Measurements from ENCODE around the gene EED.

The EED gene

DNA sequence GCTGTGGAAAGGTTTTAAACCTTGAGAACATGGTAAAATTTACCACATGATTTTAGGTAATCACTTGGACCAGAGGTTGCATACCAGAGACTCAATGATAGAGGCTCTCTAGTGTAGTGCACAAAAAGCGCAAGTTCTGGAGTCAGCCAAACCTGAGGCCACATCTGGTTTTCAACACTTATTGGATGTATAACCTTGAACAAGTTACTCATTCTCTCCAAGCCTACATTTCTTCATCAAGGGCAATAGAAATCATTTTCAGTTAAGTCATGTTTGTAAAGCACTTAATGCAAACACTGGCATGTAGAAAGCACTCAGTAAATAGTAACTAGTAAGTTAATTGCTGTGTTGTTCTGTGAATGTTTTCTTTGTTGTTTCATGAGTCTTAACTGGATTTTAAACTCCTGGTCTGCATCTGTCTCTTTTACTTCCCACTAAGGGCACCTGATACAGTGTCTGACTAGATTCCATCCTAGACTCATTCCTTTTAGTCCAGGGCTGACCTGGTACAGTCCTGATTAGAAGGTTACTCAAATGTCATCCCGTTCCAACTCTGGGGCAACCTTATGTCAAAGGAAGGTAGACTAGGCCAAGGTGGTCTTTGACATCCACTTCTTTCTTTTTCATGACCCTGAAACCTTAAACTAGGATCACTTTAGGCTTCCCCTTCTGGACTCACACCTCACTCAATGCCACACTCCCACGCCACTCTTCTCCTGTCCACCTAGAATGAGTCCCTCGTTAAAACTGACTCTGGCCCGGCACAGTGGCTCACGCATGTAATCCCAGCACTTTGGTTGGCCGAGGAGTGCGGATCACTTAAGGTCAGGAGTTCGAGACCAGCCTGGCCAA is 34.5 kb upstream of the EED start:
- Histone ChIP-seq H3K27me3 (ENCODE audit: insufficient read depth, insufficient read length) (no peaks in the 10 kb centered on the region), H3K4me3 (ENCODE audit: insufficient read length, low read depth) (no peak overlapping the region), H3K4me1 (ENCODE audit: insufficient read depth, insufficient read length) (no peaks in the 10 kb centered on the region), H3K9ac (ENCODE audit: insufficient read length, low read depth) (no peak overlapping the region), H3K36me3 (ENCODE audit: insufficient read depth, insufficient read length, low read length) (no peaks in the 10 kb centered on the region), H3K9me3 (ENCODE audit: insufficient read depth, low read length) (no peaks in the 10 kb centered on the region)
- no peak for TF ChIP-seq ZNF274 (IDR thresholded peaks at IDR 0.05; ENCODE audit: low read depth, low read length)
- no peak for TF ChIP-seq YY1 (IDR thresholded peaks at IDR 0.05; ENCODE audit: insufficient read depth, insufficient read length)
- no peak for TF ChIP-seq SUZ12 (IDR thresholded peaks at IDR 0.05; ENCODE audit: extremely low read depth, insufficient read depth, insufficient read length)
- DNase-seq (ENCODE audit: low read depth, low spot score): no peak

DNA sequence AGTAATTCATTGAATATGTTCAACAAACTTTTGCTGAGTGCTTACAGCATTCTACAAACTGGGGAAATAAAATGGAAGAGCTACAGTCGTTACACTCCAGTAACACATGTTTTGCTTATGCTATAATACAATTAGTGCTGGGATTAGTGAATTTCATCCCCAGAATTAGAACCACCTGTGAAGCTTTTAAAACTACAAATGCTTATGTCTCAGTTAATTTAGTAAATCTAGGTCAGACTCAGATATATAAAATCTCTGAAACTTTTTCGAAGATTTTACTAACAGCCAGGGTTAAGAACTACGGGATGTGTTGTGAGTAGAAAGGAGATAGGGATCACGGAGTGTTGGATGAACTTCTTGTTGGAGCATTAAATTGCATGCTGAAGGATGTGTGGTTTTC is 33.7 kb upstream of the EED start:
- no peaks in the 10 kb centered on the region for H3K4me1 ChIP-seq (ENCODE audit: insufficient read depth, insufficient read length)
- H3K36me3 ChIP-seq (ENCODE audit: insufficient read depth, insufficient read length, low read length): no peaks in the 10 kb centered on the region
- no peak overlapping the region for H3K4me3 ChIP-seq (ENCODE audit: insufficient read length, low read depth)
- DNase-seq (ENCODE audit: low read depth, low spot score): no peak
- no peaks in the 10 kb centered on the region for H3K9me3 ChIP-seq (ENCODE audit: insufficient read depth, low read length)
- TF ChIP-seq YY1 (IDR thresholded peaks at IDR 0.05; ENCODE audit: insufficient read depth, insufficient read length) (no peak), SUZ12 (IDR thresholded peaks at IDR 0.05; ENCODE audit: extremely low read depth, insufficient read depth, insufficient read length) (no peak), ZNF274 (IDR thresholded peaks at IDR 0.05; ENCODE audit: low read depth, low read length) (no peak)
- no peaks in the 10 kb centered on the region for H3K27me3 ChIP-seq (ENCODE audit: insufficient read depth, insufficient read length)
- no peak overlapping the region for H3K9ac ChIP-seq (ENCODE audit: insufficient read length, low read depth)

DNA sequence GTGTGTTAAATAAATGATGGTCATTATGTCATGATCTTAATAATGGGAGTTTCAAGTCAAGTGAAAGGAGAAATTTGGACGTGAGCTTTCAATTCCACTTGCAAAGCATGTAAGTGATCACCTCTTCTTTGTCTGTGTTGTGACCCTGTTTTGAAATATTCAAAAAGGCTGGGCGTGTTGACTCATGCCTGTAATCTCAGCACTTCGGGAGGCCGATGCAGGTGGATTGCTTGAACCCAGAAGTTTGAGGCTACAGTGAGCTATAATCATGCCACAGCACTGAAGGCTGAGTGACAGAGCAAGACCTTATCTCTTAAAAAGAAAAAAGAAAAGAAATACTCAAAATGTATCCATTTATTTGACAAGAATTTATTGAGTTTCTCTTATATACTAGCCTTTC is 32.9 kb upstream of the EED start:
- Histone ChIP-seq H3K27me3 (ENCODE audit: insufficient read depth, insufficient read length) (no peaks in the 10 kb centered on the region), H3K9me3 (ENCODE audit: insufficient read depth, low read length) (no peaks in the 10 kb centered on the region), H3K36me3 (ENCODE audit: insufficient read depth, insufficient read length, low read length) (no peaks in the 10 kb centered on the region), H3K9ac (ENCODE audit: insufficient read length, low read depth) (no peak overlapping the region), H3K4me1 (ENCODE audit: insufficient read depth, insufficient read length) (no peaks in the 10 kb centered on the region), H3K4me3 (ENCODE audit: insufficient read length, low read depth) (no peak overlapping the region)
- TF ChIP-seq ZNF274 (IDR thresholded peaks at IDR 0.05; ENCODE audit: low read depth, low read length) (no peak), SUZ12 (IDR thresholded peaks at IDR 0.05; ENCODE audit: extremely low read depth, insufficient read depth, insufficient read length) (no peak), YY1 (IDR thresholded peaks at IDR 0.05; ENCODE audit: insufficient read depth, insufficient read length) (no peak)
- DNase-seq (ENCODE audit: low read depth, low spot score): no peak

DNA sequence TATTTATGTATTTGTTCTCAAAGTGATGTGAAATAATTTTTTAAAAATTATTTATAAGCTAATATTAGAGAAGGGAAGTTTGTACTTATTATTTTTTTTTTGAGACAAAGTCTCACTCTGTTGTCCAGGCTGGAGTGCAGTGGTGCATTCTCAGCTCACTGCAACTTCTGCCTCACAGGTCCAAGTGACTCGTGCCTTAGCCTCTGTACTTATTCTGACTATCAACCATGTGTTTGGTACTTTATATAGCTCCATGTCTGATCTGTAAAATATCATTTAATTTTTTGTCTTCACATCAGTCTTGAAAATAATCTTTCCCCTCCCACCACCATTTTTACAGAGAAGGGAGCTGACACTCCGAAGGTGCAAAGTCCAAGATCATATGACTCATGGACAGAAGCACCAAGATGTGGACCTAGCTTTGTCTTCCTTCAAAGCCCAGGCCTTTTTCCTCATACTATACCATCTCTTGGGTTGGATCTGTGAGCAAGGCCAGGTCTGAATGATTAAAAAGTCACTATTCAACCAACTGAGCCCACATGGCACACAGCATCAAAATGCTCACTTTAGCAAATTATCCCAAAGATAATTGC is 32.4 kb upstream of the EED start:
- H3K9me3 ChIP-seq (ENCODE audit: insufficient read depth, low read length): no peaks in the 10 kb centered on the region
- H3K4me3 ChIP-seq (ENCODE audit: insufficient read length, low read depth): no peak overlapping the region
- no peak for DNase-seq (ENCODE audit: low read depth, low spot score)
- no peak for TF ChIP-seq ZNF274 (IDR thresholded peaks at IDR 0.05; ENCODE audit: low read depth, low read length)
- TF ChIP-seq YY1 (IDR thresholded peaks at IDR 0.05; ENCODE audit: insufficient read depth, insufficient read length): no peak
- no peak for TF ChIP-seq SUZ12 (IDR thresholded peaks at IDR 0.05; ENCODE audit: extremely low read depth, insufficient read depth, insufficient read length)
- H3K27me3 ChIP-seq (ENCODE audit: insufficient read depth, insufficient read length): no peaks in the 10 kb centered on the region
- H3K4me1 ChIP-seq (ENCODE audit: insufficient read depth, insufficient read length): no peaks in the 10 kb centered on the region
- no peak overlapping the region for H3K9ac ChIP-seq (ENCODE audit: insufficient read length, low read depth)
- H3K36me3 ChIP-seq (ENCODE audit: insufficient read depth, insufficient read length, low read length): no peaks in the 10 kb centered on the region

DNA sequence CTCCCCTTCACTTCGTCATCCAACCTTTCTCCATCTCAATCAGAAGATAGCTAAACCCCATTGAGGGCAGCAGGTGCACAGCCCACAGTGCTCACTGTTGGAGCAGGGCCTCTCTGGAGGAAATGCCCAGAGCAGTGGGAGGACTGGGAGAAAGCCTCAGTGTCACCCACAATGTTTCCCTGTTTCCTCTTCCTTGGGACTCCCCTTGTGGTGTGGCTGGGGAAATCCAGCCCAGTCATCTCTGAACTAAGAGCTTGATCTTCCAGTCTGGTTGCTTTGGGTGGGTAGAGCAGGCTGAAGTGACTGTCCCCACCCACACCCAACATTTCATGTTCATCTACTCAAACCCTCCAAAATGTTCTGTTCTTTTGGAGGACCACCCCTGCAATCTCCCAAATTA is 29.8 kb upstream of the EED start:
- DNase-seq (ENCODE audit: low read depth, low spot score): no peak
- H3K9ac ChIP-seq (ENCODE audit: insufficient read length, low read depth): no peak overlapping the region
- TF ChIP-seq ZNF274 (IDR thresholded peaks at IDR 0.05; ENCODE audit: low read depth, low read length): no peak
- no peak for TF ChIP-seq YY1 (IDR thresholded peaks at IDR 0.05; ENCODE audit: insufficient read depth, insufficient read length)
- TF ChIP-seq SUZ12 (IDR thresholded peaks at IDR 0.05; ENCODE audit: extremely low read depth, insufficient read depth, insufficient read length): no peak
- no peaks in the 10 kb centered on the region for H3K4me1 ChIP-seq (ENCODE audit: insufficient read depth, insufficient read length)
- H3K27me3 ChIP-seq (ENCODE audit: insufficient read depth, insufficient read length): no peaks in the 10 kb centered on the region
- H3K9me3 ChIP-seq (ENCODE audit: insufficient read depth, low read length): no peaks in the 10 kb centered on the region
- no peak overlapping the region for H3K4me3 ChIP-seq (ENCODE audit: insufficient read length, low read depth)
- H3K36me3 ChIP-seq (ENCODE audit: insufficient read depth, insufficient read length, low read length): no peaks in the 10 kb centered on the region

DNA sequence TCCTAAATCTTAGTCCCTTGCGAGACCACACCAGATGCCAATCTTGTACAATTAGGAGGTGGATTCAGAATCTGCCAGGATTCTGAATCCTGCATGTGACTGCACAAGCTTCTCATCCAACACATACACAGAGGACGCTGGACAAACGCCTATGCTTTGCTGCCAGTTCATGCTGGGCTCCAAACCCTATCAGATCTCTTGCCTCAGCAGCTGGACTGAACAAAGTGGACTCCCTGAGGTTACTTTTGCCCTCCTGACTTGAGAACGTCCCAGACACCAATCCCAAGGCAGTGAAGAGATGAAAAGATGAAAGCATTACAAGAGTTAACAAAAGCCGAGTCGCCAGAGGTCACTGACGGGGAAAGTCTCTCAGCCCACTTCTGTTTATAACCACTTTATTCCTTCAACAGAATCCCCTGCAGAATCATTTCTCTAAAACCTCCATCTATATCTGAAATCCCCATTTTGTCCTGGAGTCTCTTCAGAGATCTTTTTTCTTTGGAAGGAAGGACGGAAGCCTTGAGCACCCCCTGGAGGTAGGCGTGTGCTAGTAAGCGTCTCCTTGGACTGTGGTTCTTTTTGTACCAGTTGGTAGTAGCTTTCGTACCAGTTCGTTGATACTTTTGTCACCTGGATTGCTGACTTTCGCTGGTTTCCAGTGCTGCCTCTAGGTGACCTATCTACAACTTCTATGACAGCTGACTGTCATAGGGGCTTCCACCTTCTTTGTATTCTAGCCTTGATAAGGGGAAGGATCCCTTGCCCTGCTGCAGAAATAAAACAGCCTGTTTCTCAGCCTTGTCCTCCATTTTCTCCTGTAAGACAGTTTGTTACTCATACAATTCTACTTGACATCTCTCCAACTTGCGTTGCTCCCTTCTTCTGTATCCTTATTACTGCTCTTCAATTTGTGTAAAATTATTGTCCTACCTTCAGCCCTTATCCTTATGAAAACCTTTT is 26.1 kb upstream of the EED start:
- peak; percentile 66 for DNase-seq (ENCODE audit: low read depth, low spot score)

More for the DNA sequence above, 26.1 kb upstream of the EED start:
- H3K4me1 ChIP-seq (ENCODE audit: insufficient read depth, insufficient read length): no peaks in the 10 kb centered on the region
- no peaks in the 10 kb centered on the region for H3K27me3 ChIP-seq (ENCODE audit: insufficient read depth, insufficient read length)
- no peaks in the 10 kb centered on the region for H3K9me3 ChIP-seq (ENCODE audit: insufficient read depth, low read length)
- no peak overlapping the region for H3K4me3 ChIP-seq (ENCODE audit: insufficient read length, low read depth)
- TF ChIP-seq SUZ12 (IDR thresholded peaks at IDR 0.05; ENCODE audit: extremely low read depth, insufficient read depth, insufficient read length) (no peak), ZNF274 (IDR thresholded peaks at IDR 0.05; ENCODE audit: low read depth, low read length) (no peak), YY1 (IDR thresholded peaks at IDR 0.05; ENCODE audit: insufficient read depth, insufficient read length) (no peak)
- no peaks in the 10 kb centered on the region for H3K36me3 ChIP-seq (ENCODE audit: insufficient read depth, insufficient read length, low read length)
- no peak overlapping the region for H3K9ac ChIP-seq (ENCODE audit: insufficient read length, low read depth)
